ENCODE measurements around the gene NKD1. TPM values are rescaled to one million over a fixed set of nuclear protein-coding genes. Genes with fewer than 3 reads are reported as not detected.

The NKD1 gene
- total and polyA plus RNA-seq, 2 of the 8 experiments (the other 6 are each of a cell fraction or from before 2014, with no cell fraction given), result 0.70 to 4.5 TPM

DNA sequence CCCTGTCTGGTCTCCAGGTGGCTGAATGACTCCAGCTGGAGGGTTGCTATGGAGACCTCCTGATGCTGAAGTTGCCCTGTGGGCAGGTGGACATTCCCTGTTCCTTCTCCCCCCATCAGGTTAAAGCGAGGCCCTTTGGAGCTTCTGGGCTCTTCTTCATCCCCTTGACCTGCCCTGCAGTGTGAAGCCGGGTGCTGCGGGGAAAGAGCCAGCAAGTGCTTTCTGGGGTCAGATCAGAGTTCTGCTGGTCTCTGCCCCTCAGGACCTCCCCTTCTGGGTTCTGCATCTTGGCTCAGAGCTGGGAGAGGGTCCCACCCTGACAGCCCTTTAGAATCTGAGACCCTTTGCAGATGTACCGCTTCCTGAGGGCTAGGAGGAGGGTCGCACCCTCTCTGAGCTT, 25.1 kb downstream of the NKD1 start:
- Histone ChIP-seq H4K5ac (ENCODE audit: insufficient read length, low read depth, low read length) (no peak overlapping the region), H3K9ac (replicated peaks in 1 of 4; ENCODE audit: extremely low read depth in 1 of 4, low read depth in 3 of 4, low read length in 3 of 4) (no peak overlapping the region), H3K27ac (ENCODE audit: low read depth, low read length) (no peak overlapping the region), H3K23me2 (ENCODE audit: low read depth, low read length) (no peaks in the 10 kb centered on the region), H3K14ac (ENCODE audit: insufficient read length) (no peak overlapping the region), H2BK5ac (ENCODE audit: low read depth, low read length) (no peak overlapping the region), H3K18ac (ENCODE audit: extremely low read depth, low read length) (no peak overlapping the region), H2BK120ac (replicated peaks; ENCODE audit: low read depth, low read length) (no peak overlapping the region), H2BK15ac (ENCODE audit: low read length) (no peak overlapping the region), H3K4me1 (replicated peaks in 1 of 4; ENCODE audit: control insufficient read depth in 3 of 4, insufficient read depth in 4 of 4, low read length in 3 of 4) (peaks cover 0 to 6% (median 3%) of the 10 kb centered on the region in 4 experiments; a peak in 2 of 7 replicates), H2AK5ac (ENCODE audit: low read depth, low read length) (no peak overlapping the region), H3K4ac (replicated peaks; ENCODE audit: insufficient read length, low read depth, low read length) (no peak overlapping the region), H3K79me1 (ENCODE audit: low read depth, low read length) (no peaks in the 10 kb centered on the region), H4K91ac (replicated peaks; ENCODE audit: insufficient read length, low read length) (no peak overlapping the region), H3K4me3 (ENCODE audit: extremely low read depth in 1 of 4, insufficient read depth in 2 of 4, low read depth in 3 of 4, low read length in 4 of 4) (no peak overlapping the region), H3K27me3 (replicated peaks in 1 of 4; ENCODE audit: control insufficient read depth in 3 of 4, extremely low read depth in 1 of 4, insufficient read depth in 3 of 4, low read length in 3 of 4) (no peaks in the 10 kb centered on the region; a peak in 1 of 7 replicates), H3K9me3 (ENCODE audit: insufficient read depth in 2 of 2, low read depth in 1 of 2, low read length in 1 of 2) (no peaks in the 10 kb centered on the region), H4K8ac (ENCODE audit: extremely low read depth, insufficient read depth, low read length) (no peak overlapping the region), H3K36me3 (ENCODE audit: control insufficient read depth in 2 of 4, insufficient read depth in 4 of 4, low read length in 3 of 4) (no peaks in the 10 kb centered on the region), H3K23ac (ENCODE audit: insufficient read length) (no peak overlapping the region), H3K56ac (replicated peaks; ENCODE audit: insufficient read length, low read depth, low read length) (no peak overlapping the region), H3K79me2 (ENCODE audit: control insufficient read depth in 1 of 2, insufficient read depth in 2 of 2, low read length in 2 of 2) (no peaks in the 10 kb centered on the region), H4K20me1 (replicated peaks in 1 of 2; ENCODE audit: control insufficient read depth in 1 of 2, insufficient read depth in 2 of 2, low read length in 2 of 2) (no peaks in the 10 kb centered on the region), H3K4me2 (ENCODE audit: insufficient read depth in 1 of 2, low read depth in 2 of 2, low read length in 2 of 2) (no peak overlapping the region), H2BK12ac (ENCODE audit: low read depth, low read length) (no peak overlapping the region), H2BK20ac (ENCODE audit: low read length) (no peak overlapping the region), H2AFZ (ENCODE audit: low read length) (no peak overlapping the region)
- ChIA-PET POLR2A (ENCODE audit: partially characterized antibody) (no interaction called here), CTCF (ENCODE audit: partially characterized antibody) (interaction anchor here (1.4 to 2.6 kb wide), 3 partner anchors 12 to 20 kb away, joined by 4 to 5 read pairs (median 4); no protein-coding TSS in a partner anchor)
- no peak for FAIRE-seq
- DNase-seq (ENCODE audit: low read depth in 1 of 2, low spot score in 2 of 2), result no peak
- 89% methylated on average over 5 of the region's 5 CpGs; no CpG with 5 or more reads in 1 of the 2 experiments for WGBS, 2 experiments (ENCODE audit: extremely low coverage in 1 of 2, insufficient coverage in 1 of 2, insufficient read length in 1 of 2, insufficient replicate concordance in 2 of 2, low coverage in 1 of 2, low lambda C conversion rate in 2 of 2, missing lambda C conversion rate in 1 of 2)
- TF ChIP-seq POLR2A (IDR thresholded peaks at IDR 0.05; ENCODE audit: control extremely low read depth in 1 of 2, low read depth in 2 of 2, low read length in 2 of 2) (no peak), POU5F1 (IDR thresholded peaks at IDR 0.05; ENCODE audit: low read depth, low read length) (no peak), JUN (IDR thresholded peaks at IDR 0.05; ENCODE audit: low read depth, low read length) (no peak), BACH1 (IDR thresholded peaks at IDR 0.05; ENCODE audit: low read length) (no peak), POLR2AphosphoS5 (IDR thresholded peaks at IDR 0.05; ENCODE audit: low read depth, low read length) (no peak), RFX5 (IDR thresholded peaks at IDR 0.05; ENCODE audit: borderline replicate concordance, low read depth, low read length) (no peak), RAD21 (IDR thresholded peaks at IDR 0.05 in 1 of 2, conservative IDR thresholded peaks at IDR 0.05 in 1 of 2; ENCODE audit: low read depth in 2 of 2, low read length in 2 of 2) (no peak), KDM1A (IDR thresholded peaks at IDR 0.05; ENCODE audit: borderline replicate concordance, low read length) (no peak), KDM5A (IDR thresholded peaks at IDR 0.05; ENCODE audit: low read length) (no peak), NRF1 (IDR thresholded peaks at IDR 0.05; ENCODE audit: low read depth, low read length) (no peak), HDAC2 (IDR thresholded peaks at IDR 0.05; ENCODE audit: borderline replicate concordance in 1 of 2, low read depth in 2 of 2, low read length in 2 of 2) (no peak), ZNF274 (IDR thresholded peaks at IDR 0.05; ENCODE audit: borderline replicate concordance, extremely low read depth, low read length) (no peak)

Measured in H1 (cell line).